Liver (tissue), 9 donors: ENCODE results near the gene OCSTAMP. TPM values are rescaled to one million over a fixed set of nuclear protein-coding genes. Genes with fewer than 3 reads are reported as not detected.

Experiments
- DNase-seq: peaks from one replicate; pipeline ENCODE4 v3.0.0-alpha.2; 2017; ENCODE audit warnings: low spot score
- H3K27ac ChIP-seq, 2 donors: one replicate each; pipeline ENCODE4 v1.7.0; 2013; ENCODE audit warnings: inconsistent platforms in 2 of 2, low read length in 2 of 2, control low read depth in 1 of 2, low read depth in 1 of 2, mild to moderate bottlenecking in 1 of 2
- H3K27me3 ChIP-seq, 4 donors: one replicate each; pipeline versions ENCODE4 v1.6.1 to v1.7.0; 2013; ENCODE audit warnings: low read length in 3 of 4, inconsistent platforms in 1 of 4, mild to moderate bottlenecking in 1 of 4, moderate library complexity in 1 of 4; ENCODE audit not compliant: control insufficient read depth in 4 of 4, insufficient read depth in 4 of 4
- H3K36me3 ChIP-seq, 4 donors: one replicate each; pipeline versions ENCODE4 v1.6.1 to v1.7.0; 2013; ENCODE audit warnings: low read length in 3 of 4, mild to moderate bottlenecking in 3 of 4, low read depth in 1 of 4, moderate library complexity in 1 of 4; ENCODE audit not compliant: control insufficient read depth in 4 of 4, insufficient read depth in 3 of 4
- H3K4me1 ChIP-seq, 4 donors: one replicate each; pipeline versions ENCODE4 v1.6.1 to v1.7.0; 2013; ENCODE audit warnings: low read length in 3 of 4, mild to moderate bottlenecking in 3 of 4, moderate library complexity in 1 of 4; ENCODE audit not compliant: control insufficient read depth in 4 of 4, insufficient read depth in 4 of 4
- H3K4me3 ChIP-seq, 3 donors: one replicate each; pipeline versions ENCODE4 v1.6.1 to v1.7.0; 2013; ENCODE audit warnings: low read length in 3 of 3, control low read depth in 1 of 3, low read depth in 1 of 3, mild to moderate bottlenecking in 1 of 3
- H3K9ac ChIP-seq, 2 donors: one replicate each; pipeline ENCODE4 v1.7.0; 2013; ENCODE audit warnings: low read length in 2 of 2, mild to moderate bottlenecking in 2 of 2, moderate library complexity in 2 of 2, control low read depth in 1 of 2, low read depth in 1 of 2
- H3K9me3 ChIP-seq, 4 donors: one replicate each; pipeline versions ENCODE4 v1.6.1 to v1.7.0; 2013; ENCODE audit warnings: low read length in 3 of 4; ENCODE audit not compliant: control insufficient read depth in 4 of 4
- CTCF ChIP-seq: fragments of 150-350 bp; IDR thresholded peaks from 2 replicates; pipeline ENCODE4 v1.5.1; 2017; ENCODE audit warnings: improper control_type of control experiment, low read depth, low read length; ENCODE audit not compliant: missing input control
- EGR1 ChIP-seq, 2 donors: IDR thresholded peaks; 2 replicates each; pipeline ENCODE4 v1.6.1; 2016 to 2018; ENCODE audit warnings: antibody characterized with exemption in 2 of 2, low read depth in 2 of 2
- FOXA1 ChIP-seq: IDR thresholded peaks from 2 replicates; pipeline ENCODE4 v1.6.1; 2016; ENCODE audit warnings: antibody characterized with exemption
- FOXA2 ChIP-seq: IDR thresholded peaks from 2 replicates; pipeline ENCODE4 v1.6.1; 2016; ENCODE audit warnings: antibody characterized with exemption
- GABPA ChIP-seq, 2 donors: IDR thresholded peaks in 1 of 2; conservative IDR thresholded peaks in 1 of 2; 2 replicates each; pipeline ENCODE4 v1.6.1; 2016; ENCODE audit warnings: antibody characterized with exemption in 2 of 2, mild to moderate bottlenecking in 1 of 2, moderate library complexity in 1 of 2
- HNF4A ChIP-seq, 2 donors: conservative IDR thresholded peaks; 2 replicates each; pipeline ENCODE4 v1.6.1; 2016; ENCODE audit warnings: antibody characterized with exemption in 2 of 2, mild to moderate bottlenecking in 2 of 2
- HNF4G ChIP-seq: IDR thresholded peaks from 2 replicates; pipeline ENCODE4 v1.6.1; 2016; ENCODE audit warnings: antibody characterized with exemption
- MAX ChIP-seq: IDR thresholded peaks from 2 replicates; pipeline ENCODE4 v1.6.1; 2016; ENCODE audit warnings: antibody characterized with exemption
- NR2F2 ChIP-seq: IDR thresholded peaks from 2 replicates; pipeline ENCODE4 v1.6.1; 2016; ENCODE audit warnings: antibody characterized with exemption
- RAD21 ChIP-seq, 2 donors: IDR thresholded peaks; 2 replicates each; pipeline ENCODE4 v1.6.1; 2016; ENCODE audit warnings: antibody characterized with exemption in 2 of 2, mild to moderate bottlenecking in 2 of 2
- REST ChIP-seq: IDR thresholded peaks from 2 replicates; pipeline ENCODE4 v1.6.1; 2016; ENCODE audit warnings: antibody characterized with exemption, mild to moderate bottlenecking
- RXRA ChIP-seq, 2 donors: IDR thresholded peaks; 2 replicates each; pipeline ENCODE4 v1.6.1; 2017 to 2018; ENCODE audit warnings: antibody characterized with exemption in 2 of 2, mild to moderate bottlenecking in 1 of 2
- SP1 ChIP-seq: IDR thresholded peaks from 2 replicates; pipeline ENCODE4 v1.6.1; 2018; ENCODE audit warnings: antibody characterized with exemption, mild to moderate bottlenecking
- TAF1 ChIP-seq: conservative IDR thresholded peaks from 2 replicates; pipeline ENCODE4 v1.6.1; 2016; ENCODE audit warnings: antibody characterized with exemption, mild to moderate bottlenecking
- YY1 ChIP-seq: IDR thresholded peaks from 2 replicates; pipeline ENCODE4 v1.6.1; 2016; ENCODE audit warnings: antibody characterized with exemption, mild to moderate bottlenecking
- ZBTB33 ChIP-seq: IDR thresholded peaks from 2 replicates; pipeline ENCODE4 v1.6.1; 2016; ENCODE audit warnings: antibody characterized with exemption
- WGBS: extraction: QIAGEN DNeasy Blood & Tissue Kit; methylation state at CpG from one replicate; pipeline ENCODE4 v1.1.7; 2013; 5-methylcytosine and 5-hydroxymethylcytosine counted together
- polyA plus RNA-seq, 2 donors: library from polyadenylated mRNA; stranded (reverse) in 1 of 2; unstranded in 1 of 2; fragments of 200-250 nt in 1 of 2; fragments of >200 nt in 1 of 2; fragmentation: Nextera tagmentation in 1 of 2; extraction: Ambion mirVana in 1 of 2; gene quantifications; one replicate each; pipeline versions ENCODE4 v1.2.1 to v1.2.3, GENCODE V29; 2013 to 2015
- total RNA-seq, 2 donors: library from RNA; depleted of rRNA; stranded (reverse); fragments of >200 nt; gene quantifications; one replicate each; pipeline ENCODE4 v1.2.3, GENCODE V29; 2014
- TF ChIP-seq, protein P1 (sequence below): IDR thresholded peaks from 2 replicates; pipeline ENCODE4 v1.6.1; 2016; ENCODE audit warnings: antibody characterized with exemption
- donor health status: healthy.
- donor health status: healthy.
- donor health status: healthy.
- donor health status: healthy.
- donor health status: healthy.

Gene OCSTAMP
- total RNA-seq (not detected), polyA plus RNA-seq (not detected)

DNA sequence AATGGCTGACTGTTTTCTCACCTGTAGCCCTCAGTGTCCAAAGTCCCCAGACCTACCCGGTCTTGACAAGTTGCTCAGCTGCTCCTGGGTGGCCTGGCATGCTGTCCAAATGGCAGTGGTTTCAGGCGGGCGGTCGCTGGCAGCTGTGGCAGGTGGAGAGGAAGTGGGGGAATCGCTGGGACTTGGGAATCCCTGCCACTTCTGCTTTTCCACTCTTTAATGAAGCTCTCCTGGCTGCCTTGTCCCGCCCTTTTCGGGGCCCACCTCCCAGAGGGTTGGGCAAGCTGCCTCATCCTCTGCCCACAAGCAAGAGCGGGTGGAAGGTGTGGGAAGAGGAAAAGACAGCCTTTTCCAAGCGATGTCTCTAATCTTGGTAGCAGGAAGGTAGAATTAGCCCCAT is at the start of gene OCSTAMP:
TSS of gene OCSTAMP (minus strand) at position 194 of the 400 bp plus-strand sequence. CDS start at position 100, 94 bp downstream.
- no peak for DNase-seq
- Histone ChIP-seq H3K4me1 (no peaks in the 10 kb centered on the region), H3K9me3 (no peaks in the 10 kb centered on the region), H3K4me3 (no peak within 1 kb of the TSS), H3K36me3 (no peaks in the 10 kb centered on the region), H3K27me3 (no peaks in the 10 kb centered on the region), H3K27ac (no peak within 1 kb of the TSS), H3K9ac (no peak within 1 kb of the TSS)
- TF ChIP-seq YY1 = no peak
- TF ChIP-seq EGR1 (IDR thresholded peaks at IDR 0.05; ENCODE audit: low read depth in 2 of 2) = no peak
- no peak for TF ChIP-seq ZBTB33
- TF ChIP-seq REST = no peak
- no peak for TF ChIP-seq NR2F2
- TF ChIP-seq RXRA (IDR thresholded peaks at IDR 0.05) = no peak
- TF ChIP-seq, protein P1, sequence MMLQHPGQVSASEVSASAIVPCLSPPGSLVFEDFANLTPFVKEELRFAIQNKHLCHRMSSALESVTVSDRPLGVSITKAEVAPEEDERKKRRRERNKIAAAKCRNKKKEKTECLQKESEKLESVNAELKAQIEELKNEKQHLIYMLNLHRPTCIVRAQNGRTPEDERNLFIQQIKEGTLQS = no peak
- no peak for TF ChIP-seq FOXA2
- no peak for TF ChIP-seq TAF1
- no peak for TF ChIP-seq MAX
- TF ChIP-seq HNF4A (conservative IDR thresholded peaks at IDR 0.05) = no peak
- no peak for TF ChIP-seq GABPA (IDR thresholded peaks at IDR 0.05 in 1 of 2, conservative IDR thresholded peaks at IDR 0.05 in 1 of 2)
- no peak for TF ChIP-seq SP1
- no peak for TF ChIP-seq RAD21 (IDR thresholded peaks at IDR 0.05)
- no peak for TF ChIP-seq FOXA1
- no peak for TF ChIP-seq HNF4G
- 69% methylated on average over 9 of the region's 9 CpGs for WGBS

- H3K4me3 ChIP-seq = no peak overlapping the region
- H3K9me3 ChIP-seq = no peaks in the 10 kb centered on the region
- DNase-seq = no peak
- no peak overlapping the region for H3K9ac ChIP-seq
- WGBS = 88% methylated on average over 8 of the region's 8 CpGs
- TF ChIP-seq NR2F2 = no peak
- no peak for TF ChIP-seq EGR1 (IDR thresholded peaks at IDR 0.05; ENCODE audit: low read depth in 2 of 2)
- TF ChIP-seq CTCF = no peak
- no peak for TF ChIP-seq HNF4G
- TF ChIP-seq TAF1 = no peak
- no peak for TF ChIP-seq MAX
- TF ChIP-seq, protein P1 = no peak
- TF ChIP-seq GABPA (IDR thresholded peaks at IDR 0.05 in 1 of 2, conservative IDR thresholded peaks at IDR 0.05 in 1 of 2) = no peak
- TF ChIP-seq RAD21 (IDR thresholded peaks at IDR 0.05) = no peak
- TF ChIP-seq ZBTB33 = no peak
- no peaks in the 10 kb centered on the region for H3K27me3 ChIP-seq
- H3K4me1 ChIP-seq = peaks cover 0 to 1% (median 0%) of the 10 kb centered on the region in 4 donors
- H3K27ac ChIP-seq = no peak overlapping the region
- H3K36me3 ChIP-seq = no peaks in the 10 kb centered on the region
Measured at GRCh38 chr20:46599227-46599987, 49.0 kb upstream of the OCSTAMP start.
